HepG2 (cell line): Measurements from ENCODE around the gene KCNIP4. TPM values are rescaled to one million over a fixed set of nuclear protein-coding genes. Genes with fewer than 3 reads are reported as not detected.

Experiments
- ATAC-seq: fragments of 200-7000 bp; cut with Tn5 transposase; 3 replicates; pipeline ENCODE4 v1.9.1; 2020; ENCODE audit warnings: mild to moderate bottlenecking, moderate library complexity
- BruUV-seq: library from RNA; stranded (reverse); fragments of 400-500 nt; replicated peaks from 2 replicates; lab custom pipeline; 2021; lab: Mats Ljungman, UMichigan
- CTCF ChIA-PET: fragments of 300-600 bp; formaldehyde crosslinking; extraction: SDS; loops from one replicate; lab custom pipeline; 2021; ENCODE audit warnings: low total read pairs, inconsistent platforms, low intra/inter-chr PET ratio; lab: Yijun Ruan, JAX
- POLR2A ChIA-PET: fragments of 350-600 bp; sonication (Branson Sonifier 250); formaldehyde crosslinking; loops from one replicate; lab custom pipeline; 2020; ENCODE audit warnings: antibody characterized with exemption, inconsistent platforms; lab: Yijun Ruan, JAX
- DNase-seq: peaks from one replicate; pipeline ENCODE4 v3.0.0-alpha.2; 2015; ENCODE audit warnings: low spot score
- FAIRE-seq: peaks from 3 replicates; lab custom pipeline; 2011; peaks lifted over from hg19 to GRCh38; lab: Jason Lieb, UNC
- H2AFZ ChIP-seq: one replicate; pipeline ENCODE4 v1.6.1; 2011; ENCODE audit warnings: low read length, inconsistent platforms
- H3K27ac ChIP-seq: fragments of 300-600 bp; 3 replicates; pipeline ENCODE4 v1.8.0; 2011; ENCODE audit warnings: mixed run types, mild to moderate bottlenecking, mixed read lengths, low read length, inconsistent platforms; ENCODE audit not compliant: insufficient read depth; ENCODE audit errors: extremely low read length
- H3K27me3 ChIP-seq, 2 experiments: fragments of 200-600 bp in 1 of 2; 2 replicates in 1 of 2; 3 replicates in 1 of 2; pipeline versions ENCODE4 v1.6.0 to v1.8.0; 2011; ENCODE audit warnings: low read length in 2 of 2, mild to moderate bottlenecking in 2 of 2, moderate library complexity in 2 of 2, inconsistent platforms in 1 of 2; ENCODE audit not compliant: insufficient read depth in 2 of 2, control insufficient read depth in 1 of 2
- H3K36me3 ChIP-seq, 2 experiments: fragments of 200-600 bp in 1 of 2; replicated peaks in 1 of 2; 2 replicates in 1 of 2; 3 replicates in 1 of 2; pipeline versions ENCODE4 v1.5.1 to v1.8.0; 2011; ENCODE audit warnings: low read length in 2 of 2, inconsistent platforms in 1 of 2; ENCODE audit not compliant: insufficient read depth in 2 of 2, control insufficient read depth in 1 of 2
- H3K4me1 ChIP-seq: 2 replicates; pipeline ENCODE4 v1.5.1; 2012; ENCODE audit warnings: low read length, inconsistent platforms; ENCODE audit not compliant: insufficient read depth
- H3K4me2 ChIP-seq: 2 replicates; pipeline ENCODE4 v1.6.0; 2011; ENCODE audit warnings: low read depth, low read length, inconsistent platforms
- H3K4me3 ChIP-seq, 3 experiments: fragments of 200-600 bp in 1 of 3; sonication (generic), shearing (Covaris generic) in 1 of 3; replicated peaks in 1 of 3; 2 replicates each; pipeline ENCODE4 v1.5.1; 2011 to 2016; ENCODE audit warnings: low read length in 3 of 3, inconsistent platforms in 2 of 3, low read depth in 2 of 3, mild to moderate bottlenecking in 2 of 3, control low read depth in 1 of 3, mixed read lengths in 1 of 3; ENCODE audit not compliant: insufficient read depth in 1 of 3
- H3K79me2 ChIP-seq: one replicate; pipeline ENCODE4 v1.6.1; 2011; ENCODE audit warnings: low read length, inconsistent platforms; ENCODE audit not compliant: insufficient read depth
- H3K9ac ChIP-seq: 2 replicates; pipeline ENCODE4 v1.6.0; 2011; ENCODE audit warnings: mild to moderate bottlenecking, low read depth, low read length, inconsistent platforms; ENCODE audit not compliant: insufficient read depth
- H3K9me3 ChIP-seq: 2 replicates; pipeline ENCODE4 v1.5.1; 2012; ENCODE audit warnings: mild to moderate bottlenecking, low read length
- H4K20me1 ChIP-seq: 2 replicates; pipeline ENCODE4 v1.6.0; 2011; ENCODE audit warnings: inconsistent platforms, mild to moderate bottlenecking, low read length, moderate library complexity; ENCODE audit not compliant: insufficient read depth
- MBD4 ChIP-seq: IDR thresholded peaks from 2 replicates; pipeline ENCODE4 v1.6.1; 2012; ENCODE audit warnings: low read length, inconsistent platforms, borderline replicate concordance
- NFIB ChIP-seq: sonication (generic); formaldehyde crosslinking; IDR thresholded peaks from 2 replicates; pipeline ENCODE4 v1.9.0; 2021; ENCODE audit warnings: missing genetic modification reagents, mild to moderate bottlenecking, borderline replicate concordance
- PCBP1 ChIP-seq: fragments of 200-400 bp; formaldehyde crosslinking; IDR thresholded peaks from 2 replicates; pipeline ENCODE4 v1.6.1; 2017; ENCODE audit warnings: mild to moderate bottlenecking, low read depth, low read length, borderline replicate concordance
- POLR2AphosphoS5 ChIP-seq: IDR thresholded peaks from 2 replicates; pipeline ENCODE4 v1.6.1; 2012; ENCODE audit warnings: low read depth, low read length
- RARA ChIP-seq: IDR thresholded peaks from 2 replicates; pipeline ENCODE4 v1.6.1; 2016; ENCODE audit warnings: missing genetic modification reagents, missing compliant biosample characterization
- SRSF9 ChIP-seq: fragments of 200-400 bp; formaldehyde crosslinking; IDR thresholded peaks from 2 replicates; pipeline ENCODE4 v1.6.1; 2018; ENCODE audit warnings: borderline replicate concordance, mild to moderate bottlenecking, low read depth, low read length; ENCODE audit not compliant: insufficient read depth, poor library complexity, severe bottlenecking
- TFDP2 ChIP-seq: sonication (generic); formaldehyde crosslinking; IDR thresholded peaks from 2 replicates; pipeline ENCODE4 v1.4.0; 2020; ENCODE audit warnings: missing genetic modification reagents
- ZHX2 ChIP-seq, 2 experiments: sonication (generic) in 1 of 2; formaldehyde crosslinking in 1 of 2; IDR thresholded peaks; 2 replicates each; pipeline versions ENCODE4 v1.6.1 to v1.9.0; 2014 to 2022; ENCODE audit warnings: antibody characterized with exemption in 1 of 2, borderline replicate concordance in 1 of 2, inconsistent platforms in 1 of 2, low read depth in 1 of 2, missing genetic modification reagents in 1 of 2
- ZNF205 ChIP-seq: IDR thresholded peaks from 2 replicates; pipeline ENCODE4 v1.6.1; 2018; ENCODE audit warnings: missing biosample characterization, missing genetic modification reagents
- WGBS: methylation state at CpG from one replicate; pipeline ENCODE4 v1.1.6; 2017; ENCODE audit warnings: low lambda C conversion rate; 5-methylcytosine and 5-hydroxymethylcytosine counted together
- in situ Hi-C: cut with HindIII; loops from 2 replicates; pipeline ENCODE4 v1.10.0; 2017; ENCODE audit warnings: low pct_unique_long_range_greater_than_20kb; ENCODE audit not compliant: extremely low pct_ligation_motif_present
- intact Hi-C: fragments of 100-400 bp; cut with micrococcal nuclease; formaldehyde crosslinking; loops from one replicate; pipeline ENCODE4 v1.10.0; 2022; ENCODE audit not compliant: unreplicated experiment
- polyA plus RNA-seq, 8 experiments: library from polyadenylated mRNA; depleted of rRNA in 3 of 8; stranded (reverse) in 7 of 8; unstranded in 1 of 8; fragments of >200 nt; fragmentation: Illumina TruSeq in 4 of 8; extraction: Trizol in 4 of 8; gene quantifications; 2 replicates each; pipeline versions ENCODE4 v1.2.1 to v1.2.3, GENCODE V29; 2011 to 2016; ENCODE audit warnings: low read depth in 4 of 8, missing spikeins in 1 of 8, mixed read lengths in 1 of 8; ENCODE audit not compliant: insufficient read depth in 1 of 8
- total RNA-seq, 5 experiments: library from RNA; depleted of rRNA; stranded (reverse); fragments of >200 nt; fragmentation: Illumina TruSeq; extraction: Trizol; gene quantifications; 2 replicates each; pipeline ENCODE4 v1.2.3, GENCODE V29; 2016; ENCODE audit warnings: low read depth in 1 of 5

The KCNIP4 gene
- total and polyA plus RNA-seq, 2 of the 13 experiments (the other 11 are each of a cell fraction or from before 2014, with no cell fraction given), result 0.09 TPM; not detected in 1

- no peak for DNase-seq
- FAIRE-seq, result no peak
- in situ Hi-C loops (no loop called here), intact Hi-C loops (no loop called here)
- 19% methylated on average over 7 of the region's 7 CpGs for WGBS
- no peaks in the 10 kb centered on the region for H4K20me1 ChIP-seq
- H3K9ac ChIP-seq, result no peak overlapping the region
- no peak overlapping the region for H3K27ac ChIP-seq
- TF ChIP-seq MBD4 (no peak), POLR2AphosphoS5 (no peak), NFIB (CRISPR knock-in tag) (no peak), RARA (CRISPR knock-in tag) (no peak), PCBP1 (no peak), TFDP2 (CRISPR knock-in tag) (no peak)
- H3K4me2 ChIP-seq, result no peak overlapping the region
- H3K4me1 ChIP-seq, result no peaks in the 10 kb centered on the region
- H3K36me3 ChIP-seq, result no peaks in the 10 kb centered on the region
- H3K79me2 ChIP-seq, result no peaks in the 10 kb centered on the region
- H3K9me3 ChIP-seq, result peaks cover 64% of the 10 kb centered on the region
- ATAC-seq, result no peak
- BruUV-seq, result no TSS peak
- H2AFZ ChIP-seq, result no peak overlapping the region
- ChIA-PET POLR2A (no interaction called here), CTCF (no interaction called here)
- H3K4me3 ChIP-seq, result no peak overlapping the region
- H3K27me3 ChIP-seq, result no peaks in the 10 kb centered on the region
Measured at GRCh38 chr4:21117541-21118180, 830.9 kb downstream of the KCNIP4 start.

- H3K79me2 ChIP-seq, result no peaks in the 10 kb centered on the region
- BruUV-seq, result no TSS peak
- FAIRE-seq (no peak), ATAC-seq (no peak), DNase-seq (no peak)
- H3K4me3 ChIP-seq, result no peak overlapping the region
- H3K4me1 ChIP-seq, result no peaks in the 10 kb centered on the region
- no peaks in the 10 kb centered on the region for H3K36me3 ChIP-seq
- H3K4me2 ChIP-seq, result no peak overlapping the region
- H3K9me3 ChIP-seq, result peaks cover 61% of the 10 kb centered on the region
- no peaks in the 10 kb centered on the region for H4K20me1 ChIP-seq
- in situ Hi-C loops, result no loop called here
- H2AFZ ChIP-seq, result no peak overlapping the region
- CTCF ChIA-PET, result no interaction called here
- intact Hi-C loops, result no loop called here
- H3K9ac ChIP-seq, result no peak overlapping the region
- H3K27ac ChIP-seq, result no peak overlapping the region
- POLR2A ChIA-PET, result no interaction called here
- H3K27me3 ChIP-seq, result no peaks in the 10 kb centered on the region
- WGBS, result 17% methylated on average over 3 of the region's 3 CpGs
- TF ChIP-seq SRSF9 (no peak), ZNF205 (no peak), ZHX2 (IDR thresholded peaks at IDR 0.05; ENCODE audit: low read depth) (no peak), ZHX2 (CRISPR knock-in tag; IDR thresholded peaks at IDR 0.05; ENCODE audit: borderline replicate concordance) (no peak)
Measured at GRCh38 chr4:21113496-21114223, 834.9 kb downstream of the KCNIP4 start.
